ENCODE data around the gene DNM3.

Gene DNM3

GRCh38 chr1:172340520-172340919 lies 499.2 kb downstream of the DNM3 start:
- H3K4me3 ChIP-seq (ENCODE audit: low read depth, low read length) = no peak overlapping the region
- DNase-seq (ENCODE audit: low read depth) = no peak
- TF ChIP-seq, protein P1, sequence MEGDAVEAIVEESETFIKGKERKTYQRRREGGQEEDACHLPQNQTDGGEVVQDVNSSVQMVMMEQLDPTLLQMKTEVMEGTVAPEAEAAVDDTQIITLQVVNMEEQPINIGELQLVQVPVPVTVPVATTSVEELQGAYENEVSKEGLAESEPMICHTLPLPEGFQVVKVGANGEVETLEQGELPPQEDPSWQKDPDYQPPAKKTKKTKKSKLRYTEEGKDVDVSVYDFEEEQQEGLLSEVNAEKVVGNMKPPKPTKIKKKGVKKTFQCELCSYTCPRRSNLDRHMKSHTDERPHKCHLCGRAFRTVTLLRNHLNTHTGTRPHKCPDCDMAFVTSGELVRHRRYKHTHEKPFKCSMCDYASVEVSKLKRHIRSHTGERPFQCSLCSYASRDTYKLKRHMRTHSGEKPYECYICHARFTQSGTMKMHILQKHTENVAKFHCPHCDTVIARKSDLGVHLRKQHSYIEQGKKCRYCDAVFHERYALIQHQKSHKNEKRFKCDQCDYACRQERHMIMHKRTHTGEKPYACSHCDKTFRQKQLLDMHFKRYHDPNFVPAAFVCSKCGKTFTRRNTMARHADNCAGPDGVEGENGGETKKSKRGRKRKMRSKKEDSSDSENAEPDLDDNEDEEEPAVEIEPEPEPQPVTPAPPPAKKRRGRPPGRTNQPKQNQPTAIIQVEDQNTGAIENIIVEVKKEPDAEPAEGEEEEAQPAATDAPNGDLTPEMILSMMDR (IDR thresholded peaks at IDR 0.05; ENCODE audit: low read depth, low read length, missing control alignments) = no peak

- DNase-seq (ENCODE audit: low read depth) = no peak
- TF ChIP-seq, protein P1 (IDR thresholded peaks at IDR 0.05; ENCODE audit: low read depth, low read length, missing control alignments) = no peak
- H3K4me3 ChIP-seq (ENCODE audit: low read depth, low read length) = no peak overlapping the region
Observed at GRCh38 chr1:172341697-172342096, 500.4 kb downstream of the DNM3 start.

DNA sequence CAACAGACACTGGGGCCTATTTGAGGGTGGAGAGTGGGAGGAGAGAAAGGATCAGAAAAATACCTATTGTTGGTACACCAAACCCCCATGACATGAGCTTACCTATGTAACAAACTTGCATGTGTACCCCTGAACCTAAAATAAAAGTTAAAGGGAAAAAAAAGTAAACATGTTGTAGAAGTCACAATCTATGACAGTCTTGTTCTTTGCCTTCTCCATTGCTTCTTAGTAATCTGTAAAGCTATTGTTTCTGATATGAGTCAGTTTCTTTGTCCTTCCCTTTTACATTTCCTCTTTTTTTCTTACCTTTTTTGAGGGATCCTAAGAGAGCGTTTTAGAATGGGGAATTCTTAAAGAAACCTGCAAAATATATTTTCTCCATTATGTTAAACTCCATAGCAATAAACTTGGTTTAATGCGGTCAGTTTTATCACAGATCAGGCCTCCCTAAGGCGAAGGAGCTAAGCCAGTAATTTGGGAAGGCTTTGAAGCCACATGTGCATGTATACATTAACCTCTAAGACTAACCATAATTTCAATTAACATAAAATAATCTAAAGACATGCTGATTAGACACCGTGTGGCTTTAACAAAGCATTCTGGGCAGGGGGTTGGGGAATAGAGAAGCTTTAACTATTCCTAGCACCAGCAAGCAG lies 501.4 kb downstream of the DNM3 start:
- no peak for DNase-seq (ENCODE audit: low read depth)
- H3K4me3 ChIP-seq (ENCODE audit: low read depth, low read length) = no peak overlapping the region; the same call in 1 of the 2 replicates
- TF ChIP-seq, protein P1 (IDR thresholded peaks at IDR 0.05; ENCODE audit: low read depth, low read length, missing control alignments) = no peak

DNA sequence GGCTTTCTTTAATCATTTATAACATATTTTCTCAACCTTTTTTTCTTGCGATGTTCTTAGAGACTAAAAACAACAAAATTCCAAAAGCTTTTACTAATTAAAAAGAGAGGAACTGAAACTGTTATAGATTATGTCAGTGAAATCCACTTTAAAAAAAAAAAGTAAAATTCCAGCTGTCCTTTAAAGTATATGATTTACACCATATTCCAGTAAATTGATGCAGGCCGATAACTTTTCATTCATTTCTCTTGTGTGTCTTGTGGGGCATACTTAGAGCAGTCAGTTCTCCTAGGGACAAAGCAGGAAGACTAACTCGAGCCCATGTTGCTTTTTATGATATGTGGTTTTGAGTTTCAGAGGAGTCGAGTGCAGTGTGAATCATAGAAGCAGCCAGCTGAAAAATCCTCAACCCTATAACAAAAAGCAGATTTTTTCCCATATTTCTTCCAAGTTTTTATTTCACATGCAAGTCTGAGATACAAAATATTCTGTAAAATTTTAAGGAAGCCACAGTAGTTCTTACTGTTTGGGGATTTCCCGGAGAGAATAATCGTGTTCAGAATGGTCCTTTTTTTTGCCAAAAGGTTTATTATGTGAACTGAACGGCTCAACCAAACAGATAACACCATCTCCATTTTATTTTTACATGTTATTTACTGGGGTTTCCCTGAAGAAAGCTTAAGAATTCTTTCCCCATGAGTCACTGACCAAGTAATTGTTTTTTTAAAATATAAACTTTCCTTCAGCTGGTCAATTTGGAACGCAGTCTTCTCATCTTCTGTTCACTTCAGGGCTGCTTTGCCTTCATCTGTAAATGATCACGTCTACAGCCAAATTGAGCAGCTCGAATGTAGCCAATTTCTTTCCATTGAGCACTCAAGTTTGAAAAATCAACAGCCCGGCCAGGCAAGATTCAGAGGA lies 502.2 kb downstream of the DNM3 start:
- TF ChIP-seq, protein P1 (IDR thresholded peaks at IDR 0.05; ENCODE audit: low read depth, low read length, missing control alignments) = no peak
- no peak overlapping the region; the same call in 1 of the 2 replicates for H3K4me3 ChIP-seq (ENCODE audit: low read depth, low read length)
- DNase-seq (ENCODE audit: low read depth) = no peak

DNA sequence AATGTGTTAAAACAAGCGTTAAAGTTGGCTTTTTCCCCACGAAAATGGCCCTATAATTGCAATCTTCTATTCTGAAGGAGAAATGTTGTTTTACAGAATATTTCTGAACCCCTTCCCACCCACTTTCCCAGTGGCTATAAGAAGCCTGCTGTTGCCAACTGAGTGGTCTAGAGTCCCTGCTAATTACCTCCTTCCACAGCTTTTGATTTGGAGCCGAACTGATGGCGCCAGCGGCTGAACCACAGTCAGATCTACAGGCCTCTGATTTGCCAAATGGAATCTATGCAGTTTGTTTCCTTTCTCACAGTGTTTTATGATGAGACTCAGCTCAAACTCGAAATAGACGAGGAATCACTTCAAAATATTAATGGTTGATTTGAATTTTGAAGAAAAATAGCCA lies 503.1 kb downstream of the DNM3 start:
- no peak for DNase-seq (ENCODE audit: low read depth)
- TF ChIP-seq, protein P1 (IDR thresholded peaks at IDR 0.05; ENCODE audit: low read depth, low read length, missing control alignments) = no peak
- H3K4me3 ChIP-seq (ENCODE audit: low read depth, low read length) = no peak overlapping the region

DNA sequence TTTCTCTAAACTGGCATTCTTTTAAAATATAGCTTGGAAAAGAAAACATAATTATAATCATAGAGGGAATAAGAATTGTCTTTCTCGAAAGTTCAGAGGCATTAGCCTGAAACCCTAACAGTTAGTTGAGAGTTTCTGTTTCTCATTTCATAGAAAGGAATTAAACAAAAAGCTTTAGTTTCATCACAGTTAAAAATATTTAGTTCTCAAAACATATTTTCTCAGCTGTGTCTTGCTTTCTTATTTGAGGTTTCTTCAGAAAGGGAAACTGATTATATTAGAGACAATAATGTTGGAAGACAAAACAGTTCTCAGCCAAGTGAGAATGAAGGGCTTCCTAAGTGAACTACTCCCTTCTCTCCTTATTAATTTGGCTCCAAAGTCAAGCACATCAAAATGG lies 503.8 kb downstream of the DNM3 start:
- TF ChIP-seq, protein P1 (IDR thresholded peaks at IDR 0.05; ENCODE audit: low read depth, low read length, missing control alignments) = no peak
- no peak for DNase-seq (ENCODE audit: low read depth)
- H3K4me3 ChIP-seq (ENCODE audit: low read depth, low read length) = no peak overlapping the region
